H1 (cell line): ENCODE results near the gene TCF7L1.

ENCODE experiments used
- CHD7 ChIP-seq: fragments of 300-600 bp; sonication (generic); IDR thresholded peaks from 2 replicates; pipeline ENCODE4 v1.7.1; 2012; ENCODE audit warnings: low read length, moderate library complexity, mild to moderate bottlenecking, inconsistent platforms; ENCODE audit not compliant: insufficient replicate concordance
- CTCF ChIP-seq, 3 experiments: IDR thresholded peaks; 1 replicate in 2 of 3; 2 replicates in 1 of 3; pipeline versions ENCODE4 v1.5.1 to v1.6.1; 2011; ENCODE audit warnings: low read length in 3 of 3, mild to moderate bottlenecking in 3 of 3, inconsistent platforms in 2 of 3, low read depth in 1 of 3, moderate library complexity in 1 of 3; ENCODE audit not compliant: insufficient read depth in 1 of 3; ENCODE audit errors: control extremely low read depth in 1 of 3
- EZH2 ChIP-seq: fragments of 200-600 bp; sonication (generic); IDR thresholded peaks from 2 replicates; pipeline ENCODE4 v1.7.1; 2012; ENCODE audit warnings: low read depth, mild to moderate bottlenecking, moderate library complexity, low read length, inconsistent platforms; ENCODE audit not compliant: severe bottlenecking
- MAX ChIP-seq: IDR thresholded peaks from 2 replicates; pipeline ENCODE4 v1.6.1; 2012; ENCODE audit warnings: inconsistent platforms
- NANOG ChIP-seq: IDR thresholded peaks from 2 replicates; pipeline ENCODE4 v1.6.1; 2011; ENCODE audit warnings: low read length, low read depth, mild to moderate bottlenecking, inconsistent platforms; ENCODE audit not compliant: insufficient read depth, poor library complexity, severe bottlenecking
- POLR2A ChIP-seq, 2 experiments: IDR thresholded peaks; 1 replicate in 1 of 2; 2 replicates in 1 of 2; pipeline ENCODE4 v1.6.1; 2011; ENCODE audit warnings: low read depth in 2 of 2, low read length in 2 of 2, mild to moderate bottlenecking in 2 of 2; ENCODE audit errors: control extremely low read depth in 1 of 2
- POLR2AphosphoS5 ChIP-seq: IDR thresholded peaks from 2 replicates; pipeline ENCODE4 v1.6.1; 2011; ENCODE audit warnings: low read depth, low read length

- TF ChIP-seq NANOG: no peak
- no peak for TF ChIP-seq CTCF (IDR thresholded peaks at IDR 0.05; ENCODE audit: control extremely low read depth in 1 of 3, insufficient read depth in 1 of 3, low read depth in 1 of 3, low read length in 3 of 3)
- TF ChIP-seq POLR2A (IDR thresholded peaks at IDR 0.05; ENCODE audit: control extremely low read depth in 1 of 2, low read depth in 2 of 2, low read length in 2 of 2): no peak
- peak; percentile 62; the same call in 1 of the 2 replicates for TF ChIP-seq POLR2AphosphoS5
- no peak for TF ChIP-seq MAX
- no peak for TF ChIP-seq CHD7
- TF ChIP-seq EZH2: no peak
Observed at GRCh38 chr2:85264471-85264870, 131.3 kb downstream of the TCF7L1 start.
